ENCODE data around the gene PRKAR2A. TPM values are rescaled to one million over a fixed set of nuclear protein-coding genes. Genes with fewer than 3 reads are reported as not detected.
"Not testable (repeated sequence)": the region's sequence is repeated elsewhere in the genome, so short reads cannot be mapped to it uniquely, and the experiment has no call there.

Gene PRKAR2A
- total and polyA plus RNA-seq, 3 experiments from 2014 or later, result 16.4 to 62.1 (median 61.5) TPM

- Histone ChIP-seq H3K27ac (ENCODE audit: low read depth, low read length) (no peak overlapping the region), H3K4me3 (ENCODE audit: low read length) (no peak overlapping the region), H3K9me3 (ENCODE audit: low read length) (no peaks in the 10 kb centered on the region), H3K27me3 (ENCODE audit: insufficient read depth, low read length, poor library complexity, severe bottlenecking) (no peaks in the 10 kb centered on the region), H3K36me3 (ENCODE audit: insufficient read depth, low read length) (no peaks in the 10 kb centered on the region), H3K4me1 (ENCODE audit: insufficient read depth, low read length) (no peaks in the 10 kb centered on the region)
- POLR2A ChIA-PET, result no interaction called here
- no peaks in the 10 kb centered on the region for H3K27me3 Mint-ChIP-seq
- H3K4me1 Mint-ChIP-seq, result peaks cover 2 to 4% (median 3%) of the 10 kb centered on the region in 3 donors
- no peaks in the 10 kb centered on the region for H3K36me3 Mint-ChIP-seq
- no peaks in the 10 kb centered on the region for H3K9me3 Mint-ChIP-seq
- no peak for DNase-seq
- no peak overlapping the region for H3K27ac Mint-ChIP-seq
- H3K4me3 Mint-ChIP-seq, result no peak overlapping the region
- CTCF ChIA-PET, result interaction anchor here (0.6 to 1.7 kb wide), 14 partner anchors 10 to 338 kb away, joined by 3 to 7 read pairs (median 4); partner anchors contain the start of genes ARIH2 and IP6K2
These were observed 108.6 kb downstream of the PRKAR2A start for GRCh38 chr3:48738926-48739616.

GRCh38 chr3:48738144-48738536 is 109.5 kb downstream of the PRKAR2A start:
- Histone ChIP-seq H3K27me3 (ENCODE audit: insufficient read depth, low read length, poor library complexity, severe bottlenecking) (no peaks in the 10 kb centered on the region), H3K36me3 (ENCODE audit: insufficient read depth, low read length) (no peaks in the 10 kb centered on the region), H3K9me3 (ENCODE audit: low read length) (no peaks in the 10 kb centered on the region), H3K4me1 (ENCODE audit: insufficient read depth, low read length) (no peaks in the 10 kb centered on the region), H3K4me3 (ENCODE audit: low read length) (no peak overlapping the region), H3K27ac (ENCODE audit: low read depth, low read length) (no peak overlapping the region)
- H3K27ac Mint-ChIP-seq, result no peak overlapping the region
- H3K4me3 Mint-ChIP-seq, result no peak overlapping the region
- ChIA-PET CTCF (interaction anchor here (0.7 to 1.7 kb wide), 2 partner anchors 17 to 22 kb away, joined by 3 read pairs; no protein-coding TSS in a partner anchor), POLR2A (no interaction called here)
- no peaks in the 10 kb centered on the region for H3K27me3 Mint-ChIP-seq
- H3K36me3 Mint-ChIP-seq, result no peaks in the 10 kb centered on the region
- no peak for DNase-seq
- H3K4me1 Mint-ChIP-seq, result peaks cover 2 to 4% (median 3%) of the 10 kb centered on the region in 3 donors
- H3K9me3 Mint-ChIP-seq, result no peaks in the 10 kb centered on the region

DNA sequence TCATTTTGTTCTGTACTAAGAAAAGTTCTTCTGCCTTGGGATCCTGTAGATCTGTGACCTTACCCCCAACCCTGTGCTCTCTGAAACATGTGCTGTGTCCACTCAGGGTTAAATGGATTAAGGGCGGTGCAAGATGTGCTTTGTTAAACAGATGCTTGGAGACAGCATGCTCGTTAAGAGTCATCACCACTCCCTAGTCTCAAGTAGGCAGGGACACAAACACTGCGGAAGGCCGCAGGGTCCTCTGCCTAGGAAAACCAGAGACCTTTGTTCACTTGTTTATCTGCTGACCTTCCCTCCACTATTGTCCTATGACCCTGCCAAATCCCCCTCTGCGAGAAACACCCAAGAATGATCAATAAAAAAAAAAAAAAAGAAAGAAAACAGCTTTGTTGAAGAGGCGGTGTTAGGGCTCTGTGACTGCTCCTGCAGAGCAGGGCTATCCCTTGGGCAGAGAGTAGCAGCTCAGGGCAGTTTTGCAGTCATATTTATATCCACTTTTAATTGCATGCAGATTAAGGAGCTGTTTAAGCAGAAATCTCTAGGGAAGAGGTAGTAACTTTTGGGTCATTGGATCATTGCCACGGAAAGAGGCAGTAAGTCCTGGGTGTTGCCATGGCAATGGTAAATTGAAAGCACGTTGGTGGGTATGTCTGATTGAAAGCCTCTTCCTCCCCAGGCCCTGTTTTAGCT is 112.5 kb downstream of the PRKAR2A start:
- H3K9me3 ChIP-seq (ENCODE audit: low read length); H3K4me1 Mint-ChIP-seq; H3K27ac ChIP-seq (ENCODE audit: low read depth, low read length); H3K27me3 ChIP-seq (ENCODE audit: insufficient read depth, low read length, poor library complexity, severe bottlenecking); H3K4me3 Mint-ChIP-seq; H3K4me1 ChIP-seq (ENCODE audit: insufficient read depth, low read length); H3K27ac Mint-ChIP-seq; DNase-seq; H3K9me3 Mint-ChIP-seq; H3K36me3 ChIP-seq (ENCODE audit: insufficient read depth, low read length); POLR2A ChIA-PET; H3K27me3 Mint-ChIP-seq; H3K4me3 ChIP-seq (ENCODE audit: low read length); H3K36me3 Mint-ChIP-seq: not testable (repeated sequence)
- CTCF ChIA-PET, result interaction anchor here (0.7 to 0.8 kb wide), 2 partner anchors 75 to 217 kb away, joined by 3 read pairs; no protein-coding TSS in a partner anchor

DNA sequence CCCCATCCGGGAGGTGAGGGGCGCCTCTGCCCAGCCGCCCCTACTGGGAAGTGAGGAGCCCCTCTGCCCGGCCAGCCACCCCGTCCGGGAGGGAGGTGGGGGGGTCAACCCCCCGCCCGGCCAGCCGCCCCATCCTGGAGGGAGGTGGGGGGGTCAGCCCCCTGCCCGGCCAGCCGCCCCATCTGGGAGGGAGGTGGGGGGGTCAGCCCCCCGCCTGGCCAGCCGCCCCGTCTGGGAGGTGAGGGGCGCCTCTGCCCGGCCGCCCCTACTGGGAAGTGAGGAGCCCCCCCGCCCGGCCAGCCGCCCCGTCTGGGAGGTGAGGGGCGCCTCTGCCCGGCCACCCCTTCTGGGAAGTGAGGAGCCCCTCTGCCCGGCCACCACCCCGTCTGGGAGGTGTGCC is 113.1 kb downstream of the PRKAR2A start:
- H3K36me3 ChIP-seq (ENCODE audit: insufficient read depth, low read length); POLR2A ChIA-PET; DNase-seq; H3K9me3 Mint-ChIP-seq; H3K27me3 ChIP-seq (ENCODE audit: insufficient read depth, low read length, poor library complexity, severe bottlenecking); H3K4me3 Mint-ChIP-seq; H3K27ac Mint-ChIP-seq; H3K4me1 ChIP-seq (ENCODE audit: insufficient read depth, low read length); CTCF ChIA-PET; H3K4me3 ChIP-seq (ENCODE audit: low read length); H3K4me1 Mint-ChIP-seq; H3K36me3 Mint-ChIP-seq; H3K27ac ChIP-seq (ENCODE audit: low read depth, low read length); H3K9me3 ChIP-seq (ENCODE audit: low read length); H3K27me3 Mint-ChIP-seq: not testable (repeated sequence)

GRCh38 chr3:48733752-48734518 is 113.7 kb downstream of the PRKAR2A start:
- H3K4me1 Mint-ChIP-seq, H3K4me3 Mint-ChIP-seq, H3K36me3 Mint-ChIP-seq: not testable (repeated sequence)

GRCh38 chr3:48727511-48727910 is 120.2 kb downstream of the PRKAR2A start:
- Histone ChIP-seq H3K36me3 (ENCODE audit: insufficient read depth, low read length) (no peaks in the 10 kb centered on the region), H3K4me3 (ENCODE audit: low read length) (no peak overlapping the region), H3K27ac (ENCODE audit: low read depth, low read length) (no peak overlapping the region), H3K27me3 (ENCODE audit: insufficient read depth, low read length, poor library complexity, severe bottlenecking) (no peaks in the 10 kb centered on the region), H3K9me3 (ENCODE audit: low read length) (no peaks in the 10 kb centered on the region), H3K4me1 (ENCODE audit: insufficient read depth, low read length) (no peaks in the 10 kb centered on the region)
- Mint-ChIP-seq H3K4me3 (no peak overlapping the region), H3K36me3 (no peaks in the 10 kb centered on the region), H3K27me3 (no peaks in the 10 kb centered on the region), H3K27ac (no peak overlapping the region), H3K4me1 (no peaks in the 10 kb centered on the region), H3K9me3 (peaks cover 0 to 3% (median 0%) of the 10 kb centered on the region in 5 donors)
- ChIA-PET CTCF (interaction anchor here (1.7 kb wide), 1 partner anchor 12 kb away, joined by 6 read pairs; no protein-coding TSS in a partner anchor), POLR2A (interaction anchor here (0.6 kb wide), 1 partner anchor 10 kb away, joined by 4 read pairs; the partner anchor contains the start of gene IP6K2)
- DNase-seq, result no peak

More at GRCh38 chr3:48733752-48734518, 113.7 kb downstream of the PRKAR2A start:
- H3K27me3 Mint-ChIP-seq; H3K9me3 ChIP-seq (ENCODE audit: low read length); H3K27me3 ChIP-seq (ENCODE audit: insufficient read depth, low read length, poor library complexity, severe bottlenecking); H3K27ac ChIP-seq (ENCODE audit: low read depth, low read length); POLR2A ChIA-PET; H3K36me3 ChIP-seq (ENCODE audit: insufficient read depth, low read length); H3K4me3 ChIP-seq (ENCODE audit: low read length); DNase-seq; H3K4me1 ChIP-seq (ENCODE audit: insufficient read depth, low read length); CTCF ChIA-PET; H3K27ac Mint-ChIP-seq; H3K9me3 Mint-ChIP-seq: not testable (repeated sequence)

GRCh38 chr3:48725185-48725855 is 122.4 kb downstream of the PRKAR2A start:
- CTCF ChIA-PET; H3K4me1 ChIP-seq (ENCODE audit: insufficient read depth, low read length); POLR2A ChIA-PET; H3K9me3 ChIP-seq (ENCODE audit: low read length); H3K4me1 Mint-ChIP-seq; H3K27ac ChIP-seq (ENCODE audit: low read depth, low read length); DNase-seq; H3K4me3 Mint-ChIP-seq; H3K36me3 Mint-ChIP-seq; H3K4me3 ChIP-seq (ENCODE audit: low read length); H3K27me3 Mint-ChIP-seq; H3K27me3 ChIP-seq (ENCODE audit: insufficient read depth, low read length, poor library complexity, severe bottlenecking); H3K27ac Mint-ChIP-seq; H3K36me3 ChIP-seq (ENCODE audit: insufficient read depth, low read length); H3K9me3 Mint-ChIP-seq: not testable (repeated sequence)

Measured in CD8-positive, alpha-beta memory T cell (primary cell).